Activated CD4-positive, alpha-beta T cell treated with anti-CD3 and anti-CD28 coated beads for 36 hours (primary cell): ENCODE measurements around the gene FARP1. TPM values are rescaled to one million over a fixed set of nuclear protein-coding genes. Genes with fewer than 3 reads are reported as not detected.

Experiments used
- ATAC-seq: fragments of 200-7000 bp; cut with Tn5 transposase; one replicate; pipeline ENCODE4 v1.10.0; 2021; ENCODE audit warnings: mild to moderate bottlenecking, moderate library complexity
- CTCF ChIA-PET: fragments of 350-600 bp; sonication (Branson Sonifier 250); formaldehyde crosslinking; loops from one replicate; lab custom pipeline; 2021; ENCODE audit warnings: antibody characterized with exemption; lab: Charles Lee
- POLR2A ChIA-PET: fragments of 350-600 bp; sonication (Branson Sonifier 250); formaldehyde crosslinking; loops from one replicate; lab custom pipeline; 2021; ENCODE audit warnings: antibody characterized with exemption, inconsistent platforms; lab: Charles Lee
- DNase-seq: peaks from one replicate; pipeline ENCODE4 v3.0.0-alpha.2; 2020
- H3K27ac Mint-ChIP-seq: one replicate; pipeline ENCODE4 v1.8.0; 2021; ENCODE audit warnings: mixed read lengths
- H3K27me3 Mint-ChIP-seq: one replicate; pipeline ENCODE4 v1.8.0; 2021; ENCODE audit warnings: mixed read lengths
- H3K36me3 Mint-ChIP-seq: one replicate; pipeline ENCODE4 v1.8.0; 2021; ENCODE audit warnings: low read depth, mixed read lengths
- H3K4me1 Mint-ChIP-seq: one replicate; pipeline ENCODE4 v1.8.0; 2021; ENCODE audit warnings: mixed read lengths
- H3K4me3 Mint-ChIP-seq: one replicate; pipeline ENCODE4 v1.8.0; 2021; ENCODE audit warnings: mild to moderate bottlenecking, moderate library complexity, mixed read lengths
- H3K9me3 Mint-ChIP-seq: one replicate; pipeline ENCODE4 v1.8.0; 2021; ENCODE audit warnings: low read depth, mixed read lengths
- intact Hi-C, 2 experiments: fragments of 100-400 bp; cut with DNase I in 1 of 2; cut with micrococcal nuclease in 1 of 2; formaldehyde crosslinking; loops; one replicate each; pipeline versions ENCODE4 v1.14.2 to v1.15.1; 2022 to 2024; cut with DNase I, micrococcal nuclease
- total RNA-seq, 2 experiments: library from RNA; stranded (reverse); gene quantifications; one replicate each; pipeline ENCODE4 v1.2.3, GENCODE V29; 2021

FARP1 gene
- total RNA-seq, 2 experiments from 2014 or later = 0.25 to 0.40 TPM

- Mint-ChIP-seq H3K4me1 (peaks cover 18% of the 10 kb centered on the region), H3K9me3 (no peaks in the 10 kb centered on the region), H3K27ac (peak overlapping the region; percentile 68), H3K36me3 (peaks cover 50% of the 10 kb centered on the region), H3K4me3 (no peak overlapping the region), H3K27me3 (no peaks in the 10 kb centered on the region)
- ChIA-PET CTCF (interaction anchor here (0.6 to 2.4 kb wide), 9 partner anchors 12 to 221 kb away, joined by 3 to 11 read pairs (median 4); no protein-coding TSS in a partner anchor), POLR2A (no interaction called here)
- DNase-seq (no peak), ATAC-seq (no peak)
- intact Hi-C loops = no loop called here
Measured at GRCh38 chr13:98451676-98452470, 309.0 kb downstream of the FARP1 start.

DNA sequence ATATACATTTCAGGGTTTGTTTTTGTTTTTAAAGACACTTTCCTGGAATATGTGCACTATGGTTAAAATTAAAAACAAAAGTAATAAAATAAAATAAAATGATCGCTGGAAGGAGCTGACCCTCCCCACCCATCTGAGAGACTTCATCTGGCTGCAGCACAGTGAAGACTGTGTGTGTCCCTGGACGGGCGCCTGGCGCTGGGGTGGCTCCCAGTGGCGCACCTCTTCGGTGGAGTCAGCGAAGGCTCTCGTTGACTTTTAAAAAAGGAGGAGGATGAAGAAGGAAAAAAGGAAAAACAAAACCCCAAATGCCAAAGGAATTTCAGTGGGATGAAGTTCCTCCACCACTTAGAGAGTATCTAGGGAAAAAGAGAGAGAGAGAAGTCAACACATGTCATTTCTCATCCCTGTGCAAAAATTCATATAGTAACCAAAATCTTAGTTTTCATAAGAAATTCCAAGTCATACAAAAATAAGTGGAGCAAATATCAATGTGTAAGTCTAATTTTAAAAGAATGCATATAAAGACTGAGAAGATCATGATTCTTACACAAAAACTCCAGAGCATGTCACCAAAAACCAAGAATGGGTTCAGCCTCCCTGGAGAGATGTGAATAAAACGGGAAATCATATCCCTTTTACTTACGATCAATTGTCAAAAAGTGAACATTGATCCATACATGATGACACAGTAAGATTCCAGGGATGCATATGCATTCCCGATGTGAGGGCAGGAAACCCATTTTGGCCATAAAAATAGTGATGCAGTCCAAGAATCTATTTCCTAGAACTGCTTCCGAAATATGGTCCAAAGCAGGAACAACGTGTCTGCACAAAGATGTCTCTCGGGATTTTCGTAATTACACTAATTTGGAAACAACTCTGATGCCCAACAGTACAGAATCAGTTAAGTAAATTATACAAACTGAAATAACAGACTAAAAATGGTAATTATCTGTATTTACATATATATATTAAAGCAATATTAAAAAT lies 310.3 kb downstream of the FARP1 start:
- H3K4me3 Mint-ChIP-seq = no peak overlapping the region
- no peaks in the 10 kb centered on the region for H3K27me3 Mint-ChIP-seq
- CTCF ChIA-PET = interaction anchor here (0.6 kb wide), 1 partner anchor 119 kb away, joined by 3 read pairs; no protein-coding TSS in a partner anchor
- intact Hi-C loops = no loop called here
- no peak overlapping the region for H3K27ac Mint-ChIP-seq
- POLR2A ChIA-PET = no interaction called here
- peaks cover 52% of the 10 kb centered on the region for H3K36me3 Mint-ChIP-seq
- ATAC-seq (no peak), DNase-seq (no peak)
- H3K9me3 Mint-ChIP-seq = no peaks in the 10 kb centered on the region
- H3K4me1 Mint-ChIP-seq = peaks cover 18% of the 10 kb centered on the region

DNA sequence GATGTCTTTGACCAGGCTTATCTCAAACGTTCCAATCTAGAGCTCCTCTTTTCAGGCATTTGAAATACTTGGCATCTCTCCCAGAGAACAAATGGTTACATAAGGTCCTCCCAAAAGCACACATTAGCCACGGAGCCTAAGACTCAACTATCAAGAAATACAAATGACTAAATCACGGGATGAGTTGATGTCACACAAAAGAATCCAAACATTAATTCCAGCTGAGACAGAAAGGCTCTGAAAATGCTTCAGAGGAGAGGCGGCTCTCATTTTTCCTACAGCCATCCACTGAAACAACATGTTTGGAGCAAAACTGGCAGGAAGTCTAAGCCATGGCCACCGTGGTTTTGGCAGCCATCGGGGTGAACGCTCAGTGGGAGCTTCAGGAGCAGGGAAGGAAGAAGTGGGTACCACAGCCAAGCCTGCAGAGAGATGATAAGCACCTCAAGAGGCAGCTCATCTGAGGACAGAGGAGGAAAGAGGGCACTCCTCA lies 311.5 kb downstream of the FARP1 start:
- intact Hi-C loops = no loop called here
- Mint-ChIP-seq H3K36me3 (peaks cover 54% of the 10 kb centered on the region), H3K27ac (peak overlapping the region; percentile 43)

DNA sequence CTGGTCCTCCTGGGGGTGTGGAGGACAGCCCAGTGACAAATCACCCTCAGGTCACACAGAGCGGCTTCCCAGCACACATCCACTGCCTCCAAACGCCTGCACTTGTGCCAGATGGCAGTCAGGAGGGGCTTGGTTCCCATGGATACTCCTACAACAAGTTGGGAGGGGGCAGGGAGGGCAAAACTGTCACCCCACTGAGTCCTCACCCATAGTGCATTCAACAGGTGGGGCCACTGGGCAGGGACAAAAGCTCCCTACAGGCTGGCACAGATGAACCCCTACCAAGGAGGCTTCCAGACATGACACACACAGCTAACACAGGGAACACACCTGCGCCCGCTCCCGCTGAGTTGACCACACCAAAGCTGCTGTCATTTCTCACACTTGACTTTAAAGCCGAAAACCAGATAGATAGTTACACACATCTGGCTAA lies 313.5 kb downstream of the FARP1 start:
- POLR2A ChIA-PET = interaction anchor here (0.6 kb wide), 1 partner anchor 528 kb away, joined by 3 read pairs; no protein-coding TSS in a partner anchor
- ATAC-seq (no peak), DNase-seq (no peak)
- CTCF ChIA-PET = interaction anchor here (0.6 to 2.9 kb wide), 4 partner anchors 11 to 491 kb away, joined by 3 to 18 read pairs (median 10); no protein-coding TSS in a partner anchor
- peaks cover 61% of the 10 kb centered on the region for H3K36me3 Mint-ChIP-seq
- peak overlapping the region; percentile 21 for H3K27ac Mint-ChIP-seq
- H3K4me1 Mint-ChIP-seq = peaks cover 9% of the 10 kb centered on the region
- no peaks in the 10 kb centered on the region for H3K27me3 Mint-ChIP-seq
- intact Hi-C loops = no loop called here
- no peak overlapping the region for H3K4me3 Mint-ChIP-seq
- no peaks in the 10 kb centered on the region for H3K9me3 Mint-ChIP-seq

More for the DNA sequence above, 311.5 kb downstream of the FARP1 start:
- Mint-ChIP-seq H3K4me1 (peaks cover 18% of the 10 kb centered on the region), H3K9me3 (no peaks in the 10 kb centered on the region), H3K4me3 (no peak overlapping the region), H3K27me3 (no peaks in the 10 kb centered on the region)
- ATAC-seq (no peak), DNase-seq (no peak)
- POLR2A ChIA-PET = no interaction called here
- CTCF ChIA-PET = interaction anchor here (0.7 to 2.5 kb wide), 6 partner anchors 9 to 1053 kb away, joined by 3 to 16 read pairs (median 4); no protein-coding TSS in a partner anchor

DNA sequence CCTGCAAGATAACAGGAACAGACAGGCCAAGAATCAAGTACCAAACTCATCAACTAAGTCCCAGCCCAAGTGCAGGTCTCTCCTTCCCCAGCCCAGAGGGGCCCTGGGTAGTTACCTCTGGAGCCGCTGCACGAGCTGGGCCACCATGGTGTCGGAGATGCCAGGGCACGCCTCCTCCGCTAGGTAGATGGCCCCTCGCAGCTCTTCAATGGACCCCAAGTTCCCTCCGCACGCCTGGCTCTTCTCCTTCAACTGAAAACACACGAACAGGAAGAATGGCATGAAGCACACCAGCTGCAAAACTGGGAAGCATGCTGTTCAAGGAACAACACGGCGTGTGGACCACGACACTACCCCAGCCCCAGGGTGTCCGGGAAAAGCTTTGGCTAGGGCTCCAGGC lies 314.2 kb downstream of the FARP1 start:
- Mint-ChIP-seq H3K4me3 (no peak overlapping the region), H3K4me1 (peaks cover 3% of the 10 kb centered on the region), H3K9me3 (no peaks in the 10 kb centered on the region), H3K27me3 (no peaks in the 10 kb centered on the region), H3K36me3 (peaks cover 60% of the 10 kb centered on the region), H3K27ac (peak overlapping the region; percentile 21)
- POLR2A ChIA-PET = no interaction called here
- intact Hi-C loops = no loop called here
- CTCF ChIA-PET = interaction anchor here (0.6 to 2.9 kb wide), 4 partner anchors 10 to 490 kb away, joined by 3 to 18 read pairs (median 3); no protein-coding TSS in a partner anchor
- no peak for DNase-seq
- ATAC-seq = no peak

DNA sequence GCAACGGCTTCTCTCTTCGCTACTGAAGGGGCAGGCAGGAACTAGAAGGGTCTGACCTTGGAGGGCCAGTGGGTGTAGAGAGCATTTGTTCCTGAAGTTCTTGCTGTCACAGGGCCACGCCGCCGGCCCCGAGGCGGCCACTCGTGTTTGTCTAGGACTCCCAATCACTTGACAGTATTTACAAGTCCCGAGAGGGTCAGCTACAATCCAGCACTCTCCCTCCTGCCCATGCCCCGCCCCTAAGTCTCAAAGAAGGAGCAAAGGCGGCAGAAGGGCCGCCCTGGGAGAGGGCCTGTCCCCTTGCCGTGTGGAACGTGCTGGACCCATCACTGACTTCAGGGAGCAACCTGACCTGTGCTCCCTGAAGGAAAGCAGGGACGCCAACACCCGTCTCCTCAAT lies 315.5 kb downstream of the FARP1 start:
- intact Hi-C loops = no loop called here
- Mint-ChIP-seq H3K9me3 (no peaks in the 10 kb centered on the region), H3K27ac (no peak overlapping the region), H3K27me3 (no peaks in the 10 kb centered on the region), H3K4me3 (no peak overlapping the region), H3K4me1 (peaks cover 6% of the 10 kb centered on the region), H3K36me3 (peaks cover 61% of the 10 kb centered on the region)
- ATAC-seq = no peak
- CTCF ChIA-PET = interaction anchor here (0.9 to 2.9 kb wide), 2 partner anchors 10 to 13 kb away, joined by 3 to 18 read pairs; no protein-coding TSS in a partner anchor
- no peak for DNase-seq
- POLR2A ChIA-PET = no interaction called here

DNA sequence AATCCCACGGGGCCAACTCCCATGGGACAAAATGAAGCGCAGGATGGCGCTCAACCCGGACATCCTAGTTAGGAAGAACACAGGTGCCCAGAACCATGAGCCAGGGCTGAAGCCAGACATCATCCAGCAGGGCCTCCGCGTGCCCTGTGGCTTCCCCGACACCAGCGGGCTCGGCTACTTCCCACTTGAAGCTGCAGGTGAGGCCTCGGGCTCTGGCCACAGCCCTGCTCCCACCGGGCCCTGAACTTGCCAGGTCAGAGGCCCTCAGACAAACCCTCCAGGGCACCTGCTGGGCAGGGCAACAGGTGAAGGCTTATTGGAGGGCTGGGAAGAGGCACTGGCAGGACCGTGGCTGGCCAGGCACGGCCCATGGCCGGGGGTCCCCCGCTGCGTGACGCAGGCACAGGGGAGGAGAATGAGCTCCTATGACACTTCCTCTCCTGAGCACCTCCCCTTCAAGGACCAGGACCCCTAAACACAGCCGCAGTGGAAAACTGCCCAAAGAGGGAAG lies 316.3 kb downstream of the FARP1 start:
- ATAC-seq (no peak), DNase-seq (no peak)
- Mint-ChIP-seq H3K9me3 (no peaks in the 10 kb centered on the region), H3K4me3 (no peak overlapping the region), H3K4me1 (peaks cover 6% of the 10 kb centered on the region), H3K27me3 (no peaks in the 10 kb centered on the region), H3K27ac (no peak overlapping the region), H3K36me3 (peaks cover 64% of the 10 kb centered on the region)
- intact Hi-C loops = no loop called here
- ChIA-PET POLR2A (no interaction called here), CTCF (no interaction called here)

- ChIA-PET POLR2A (no interaction called here), CTCF (no interaction called here)
- H3K36me3 Mint-ChIP-seq = peaks cover 59% of the 10 kb centered on the region
- ATAC-seq (no peak), DNase-seq (no peak)
- peaks cover 6% of the 10 kb centered on the region for H3K4me1 Mint-ChIP-seq
- intact Hi-C loops = no loop called here
- no peak overlapping the region for H3K4me3 Mint-ChIP-seq
- H3K27me3 Mint-ChIP-seq = no peaks in the 10 kb centered on the region
- no peak overlapping the region for H3K27ac Mint-ChIP-seq
- no peaks in the 10 kb centered on the region for H3K9me3 Mint-ChIP-seq
Measured at GRCh38 chr13:98459721-98460370, 317.0 kb downstream of the FARP1 start.

DNA sequence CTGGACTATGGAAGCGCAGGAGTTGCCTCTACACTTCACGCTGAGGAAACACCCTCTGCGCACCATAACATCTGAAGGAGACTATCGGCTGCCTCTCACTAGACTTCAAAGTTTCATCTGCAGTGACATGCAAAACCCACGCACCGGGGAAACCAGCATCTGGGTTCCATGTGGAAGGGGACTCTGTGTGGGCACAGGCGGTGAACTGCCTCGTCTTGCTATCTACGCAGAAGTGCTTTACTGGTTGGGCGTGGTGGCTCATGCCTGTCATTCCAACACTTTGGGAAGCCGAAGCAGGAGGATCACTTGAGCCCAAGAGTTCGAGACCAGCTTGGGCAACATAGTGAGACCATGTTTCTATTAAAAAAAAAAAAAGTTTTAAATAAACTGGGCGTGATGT lies 317.6 kb downstream of the FARP1 start:
- intact Hi-C loops = no loop called here
- H3K27me3 Mint-ChIP-seq = no peaks in the 10 kb centered on the region
- H3K27ac Mint-ChIP-seq = no peak overlapping the region
- peak; percentile 38 for DNase-seq
- ATAC-seq = no peak
- H3K9me3 Mint-ChIP-seq = no peaks in the 10 kb centered on the region
- peaks cover 6% of the 10 kb centered on the region for H3K4me1 Mint-ChIP-seq
- no peak overlapping the region for H3K4me3 Mint-ChIP-seq
- peaks cover 63% of the 10 kb centered on the region for H3K36me3 Mint-ChIP-seq
- ChIA-PET CTCF (no interaction called here), POLR2A (no interaction called here)

GRCh38 chr13:98461486-98462240 lies 318.8 kb downstream of the FARP1 start:
- Mint-ChIP-seq H3K4me3 (no peak overlapping the region), H3K27ac (no peak overlapping the region), H3K27me3 (no peaks in the 10 kb centered on the region), H3K4me1 (peaks cover 6% of the 10 kb centered on the region), H3K36me3 (peaks cover 59% of the 10 kb centered on the region), H3K9me3 (no peaks in the 10 kb centered on the region)
- ChIA-PET CTCF (interaction anchor here (0.6 to 1.3 kb wide), 2 partner anchors 38 to 192 kb away, joined by 3 to 7 read pairs; no protein-coding TSS in a partner anchor), POLR2A (no interaction called here)
- ATAC-seq = no peak
- DNase-seq = no peak
- intact Hi-C loops = no loop called here
